Coronary artery (tissue), 2 donors: ENCODE data around the gene MRPL12.

Experiments used
- DNase-seq: peaks from one replicate; pipeline ENCODE4 v3.0.0-alpha.2; 2017; ENCODE audit warnings: low spot score
- H3K27ac ChIP-seq, 2 donors: fragments of 200-600 bp; sonication (generic); one replicate each; pipeline ENCODE4 v1.5.1; 2016 to 2019
- H3K4me3 ChIP-seq: fragments of 200-600 bp; sonication (generic); 2 replicates; pipeline ENCODE4 v1.5.1; 2016; ENCODE audit warnings: mild to moderate bottlenecking, moderate library complexity
- TF ChIP-seq, protein P1 (sequence below): fragments of 200-600 bp; sonication (generic); IDR thresholded peaks from one replicate; pipeline ENCODE4 v1.5.1; 2019; ENCODE audit warnings: antibody characterized with exemption

The MRPL12 gene

DNA sequence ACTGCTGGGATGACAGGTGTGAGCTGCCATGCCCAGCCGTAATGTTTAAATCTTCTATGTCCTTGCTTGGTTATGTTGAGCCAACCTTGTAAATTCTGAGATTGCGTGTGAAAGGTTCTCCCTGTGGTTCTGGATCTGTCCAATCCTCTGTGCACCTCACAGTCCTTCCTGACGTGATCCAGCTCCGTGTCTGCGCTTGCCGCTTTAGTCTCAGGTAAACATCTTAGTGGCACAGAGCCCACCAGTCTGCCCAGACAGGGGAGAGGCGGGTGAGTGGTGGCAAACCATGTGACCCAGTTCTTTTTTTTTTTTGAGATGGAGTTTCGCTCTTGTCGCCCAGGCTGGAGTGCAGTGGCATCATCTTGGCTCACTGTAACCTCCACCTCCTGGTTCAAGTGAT lies 22.8 kb downstream of the MRPL12 start:
- TF ChIP-seq, protein P1, sequence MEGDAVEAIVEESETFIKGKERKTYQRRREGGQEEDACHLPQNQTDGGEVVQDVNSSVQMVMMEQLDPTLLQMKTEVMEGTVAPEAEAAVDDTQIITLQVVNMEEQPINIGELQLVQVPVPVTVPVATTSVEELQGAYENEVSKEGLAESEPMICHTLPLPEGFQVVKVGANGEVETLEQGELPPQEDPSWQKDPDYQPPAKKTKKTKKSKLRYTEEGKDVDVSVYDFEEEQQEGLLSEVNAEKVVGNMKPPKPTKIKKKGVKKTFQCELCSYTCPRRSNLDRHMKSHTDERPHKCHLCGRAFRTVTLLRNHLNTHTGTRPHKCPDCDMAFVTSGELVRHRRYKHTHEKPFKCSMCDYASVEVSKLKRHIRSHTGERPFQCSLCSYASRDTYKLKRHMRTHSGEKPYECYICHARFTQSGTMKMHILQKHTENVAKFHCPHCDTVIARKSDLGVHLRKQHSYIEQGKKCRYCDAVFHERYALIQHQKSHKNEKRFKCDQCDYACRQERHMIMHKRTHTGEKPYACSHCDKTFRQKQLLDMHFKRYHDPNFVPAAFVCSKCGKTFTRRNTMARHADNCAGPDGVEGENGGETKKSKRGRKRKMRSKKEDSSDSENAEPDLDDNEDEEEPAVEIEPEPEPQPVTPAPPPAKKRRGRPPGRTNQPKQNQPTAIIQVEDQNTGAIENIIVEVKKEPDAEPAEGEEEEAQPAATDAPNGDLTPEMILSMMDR = no peak
- Histone ChIP-seq H3K27ac (no peak overlapping the region), H3K4me3 (no peak overlapping the region)
- no peak for DNase-seq

DNA sequence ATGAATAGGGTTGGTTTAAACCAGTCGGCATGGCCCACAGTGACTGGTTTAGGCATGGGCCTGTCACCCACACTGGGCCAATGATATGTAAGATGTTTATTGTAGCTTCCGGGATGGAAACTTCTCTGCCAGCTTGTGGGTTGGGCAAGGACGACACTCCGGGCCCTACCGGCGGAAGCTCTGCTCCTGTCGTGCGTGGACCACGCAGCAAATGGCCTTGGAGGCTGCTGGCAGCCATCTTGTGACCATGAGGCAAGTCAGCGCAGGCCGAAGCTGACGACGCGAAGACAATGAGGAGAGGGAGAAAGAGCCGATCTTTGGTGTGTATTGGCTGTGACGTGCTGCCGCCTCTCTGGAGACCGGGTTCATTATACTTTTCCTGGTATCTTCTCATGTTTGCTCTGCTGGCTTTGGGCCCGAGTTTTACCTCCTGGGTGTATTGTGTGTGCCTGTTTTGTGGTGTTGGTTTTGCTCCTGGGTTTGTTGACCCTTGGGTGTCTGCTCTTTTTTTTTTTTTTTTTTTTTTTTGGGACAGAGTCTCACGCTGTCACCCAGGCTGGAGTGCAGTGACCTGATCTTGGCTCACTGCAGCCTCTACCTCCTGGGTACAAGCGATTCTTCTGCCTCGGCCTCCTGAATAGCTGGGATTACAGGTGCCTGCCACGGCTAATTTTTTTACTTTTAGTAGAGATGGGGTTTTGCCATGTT lies 24.3 kb downstream of the MRPL12 start:
- H3K27ac ChIP-seq = no peak overlapping the region
- TF ChIP-seq, protein P1 = no peak
- no peak for DNase-seq
- H3K4me3 ChIP-seq = no peak overlapping the region

DNA sequence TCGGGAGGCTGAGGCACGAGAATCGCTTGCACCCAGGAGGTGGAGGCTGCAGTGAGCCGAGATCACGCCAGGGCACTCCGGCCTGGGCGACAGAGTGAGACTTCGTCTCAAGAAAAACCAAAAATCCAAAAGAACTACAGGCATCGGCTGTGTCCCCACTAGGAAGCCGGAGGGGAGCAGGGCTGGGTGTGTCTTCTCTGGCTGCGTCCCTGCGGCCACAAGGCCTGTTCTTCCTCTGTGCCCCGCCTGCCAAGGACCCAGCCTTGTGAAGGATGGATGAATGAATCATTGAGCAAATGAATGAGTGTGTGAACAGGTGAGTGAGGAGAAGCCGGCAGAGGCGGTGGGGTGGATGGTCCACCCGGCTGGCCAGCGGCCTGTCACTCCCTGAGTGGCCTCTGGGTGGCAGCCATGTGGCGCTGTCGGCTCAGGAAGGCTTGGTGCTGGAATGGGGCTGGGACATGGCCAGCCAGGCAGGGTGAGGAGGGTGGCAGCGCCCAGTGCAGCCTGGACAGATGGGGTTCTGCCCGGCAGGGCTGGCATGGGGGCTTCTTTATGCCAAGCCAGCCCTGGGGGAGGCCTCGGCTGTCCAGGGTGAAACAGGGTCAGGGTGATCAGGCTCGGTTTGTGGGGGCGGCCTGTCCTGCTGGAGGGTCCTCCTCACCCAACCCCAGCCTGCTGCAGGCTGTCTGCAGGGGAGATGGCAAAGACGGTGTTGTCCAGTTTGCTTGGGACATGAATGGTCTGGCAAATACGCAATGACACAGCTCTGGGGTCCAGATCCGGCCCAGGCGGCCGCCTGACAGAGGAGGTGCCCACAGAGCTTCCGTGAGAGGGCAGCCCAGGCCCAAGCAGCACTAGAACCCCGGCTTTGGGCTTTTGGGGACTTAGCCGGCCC lies 30.6 kb downstream of the MRPL12 start:
- H3K27ac ChIP-seq = no peak overlapping the region
- TF ChIP-seq, protein P1 = peak; percentile 91
- H3K4me3 ChIP-seq = no peak overlapping the region
- DNase-seq = no peak

DNA sequence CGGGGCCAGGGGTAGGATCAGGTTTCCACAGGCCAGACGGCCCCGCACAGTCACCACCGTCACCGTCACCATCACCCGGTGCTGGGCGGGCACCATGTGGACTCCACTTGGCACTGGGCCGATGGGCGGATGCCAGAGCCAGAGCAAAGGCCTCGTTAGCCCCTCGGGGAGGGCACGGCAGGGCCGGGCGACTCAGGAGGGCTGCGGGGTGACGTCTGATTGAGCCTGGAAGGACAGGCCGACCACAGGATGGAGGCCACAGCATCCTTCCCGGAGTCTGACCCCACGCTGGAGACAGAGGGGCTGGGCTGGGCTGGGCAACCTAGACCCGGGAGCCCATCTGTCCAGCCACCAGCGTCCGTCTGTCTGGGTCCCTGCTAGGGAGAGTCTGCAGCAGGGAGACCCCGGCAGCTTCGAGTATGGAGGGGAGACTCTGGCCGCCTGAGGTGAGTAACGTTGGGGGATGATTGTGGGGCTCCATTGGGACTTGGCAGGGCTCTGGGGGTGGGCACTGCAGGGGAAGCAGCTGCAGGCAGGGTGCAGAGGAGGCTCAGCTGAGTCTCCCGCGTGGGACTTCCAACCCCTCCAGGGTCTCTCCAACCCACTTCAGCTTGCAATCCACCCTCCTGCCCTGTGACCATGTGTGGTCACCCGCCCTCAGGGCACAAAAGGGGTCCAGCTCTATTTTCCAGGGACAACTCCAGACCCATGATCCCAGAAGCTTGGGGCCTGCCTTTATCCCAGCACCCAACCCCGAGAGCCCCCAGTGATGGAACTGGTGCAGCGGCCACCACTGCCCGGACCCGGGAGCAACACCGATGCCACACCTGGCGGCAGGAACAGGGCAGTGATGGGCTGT lies 31.5 kb downstream of the MRPL12 start:
- Histone ChIP-seq H3K4me3 (no peak overlapping the region), H3K27ac (no peak overlapping the region)
- TF ChIP-seq, protein P1 = no peak
- DNase-seq = no peak

DNA sequence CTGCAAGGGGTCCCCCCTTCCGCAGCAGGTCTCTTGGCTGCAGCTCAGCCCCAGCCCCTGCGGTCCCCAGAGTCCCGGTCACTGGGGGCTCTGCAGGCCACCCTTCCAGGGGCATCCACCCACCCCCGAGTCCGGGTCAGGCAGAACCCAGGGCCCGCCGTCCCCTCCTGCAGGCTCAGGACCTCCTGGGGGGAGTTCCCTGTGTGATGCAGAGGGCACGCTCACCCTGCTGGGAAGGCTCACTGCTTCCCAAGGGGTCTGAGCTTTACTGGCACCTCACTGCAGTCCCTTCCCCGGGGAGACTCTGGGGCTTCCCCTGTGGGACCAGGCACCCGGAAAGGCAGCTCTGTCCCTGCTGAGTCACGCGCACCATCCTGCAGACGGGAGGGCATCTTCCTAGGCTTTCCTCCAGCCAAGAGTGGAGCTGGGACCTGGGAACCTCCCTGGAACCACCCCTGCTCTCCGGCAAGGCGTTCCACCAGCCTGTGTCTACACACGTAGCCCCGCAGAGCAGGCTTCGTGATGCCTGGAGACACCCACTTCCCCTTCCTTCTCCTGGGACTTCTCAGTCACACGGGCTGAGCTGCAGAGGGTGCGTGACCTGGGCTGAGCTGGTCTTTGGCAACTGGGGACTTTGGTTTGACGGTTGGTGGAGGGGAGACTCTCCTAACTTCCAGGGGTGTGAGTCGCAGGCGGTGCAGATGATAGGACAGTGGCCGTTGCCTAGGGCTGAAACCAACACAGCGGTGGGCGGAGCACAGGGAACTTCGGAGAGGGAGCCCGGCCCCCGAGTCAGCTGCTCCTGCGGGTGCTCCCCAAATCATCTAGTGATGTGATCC lies 32.3 kb downstream of the MRPL12 start:
- Histone ChIP-seq H3K27ac (no peak overlapping the region), H3K4me3 (peak overlapping the region; percentile 34)
- TF ChIP-seq, protein P1 = no peak
- no peak for DNase-seq
